GM19324 (cell line): ENCODE data around the gene ARRB1.
"Not testable (repeated sequence)": the region's sequence is repeated elsewhere in the genome, so short reads cannot be mapped to it uniquely, and the experiment has no call there.

ENCODE experiments used
- ATAC-seq: cut with Tn5 transposase; IDR thresholded peaks from one replicate; pipeline ENCODE4 v1.9.1; 2021; ENCODE audit warnings: mild to moderate bottlenecking, moderate library complexity; ENCODE audit not compliant: unreplicated experiment, low FRiP score

Gene ARRB1

GRCh38 chr11:75344761-75345454 is 6.6 kb downstream of the ARRB1 start:
- no peak for ATAC-seq

GRCh38 chr11:75344186-75344585 is 7.3 kb downstream of the ARRB1 start:
- no peak for ATAC-seq

- ATAC-seq, result no peak
Measured at GRCh38 chr11:75342966-75343870, 8.2 kb downstream of the ARRB1 start.

GRCh38 chr11:75342231-75342918 is 9.1 kb downstream of the ARRB1 start:
- ATAC-seq, result no peak

GRCh38 chr11:75341612-75342011 is 9.8 kb downstream of the ARRB1 start:
- no peak for ATAC-seq

- no peak for ATAC-seq
Measured at GRCh38 chr11:75339685-75340409, 11.6 kb downstream of the ARRB1 start.

- ATAC-seq, result no peak
Measured at GRCh38 chr11:75338516-75339208, 12.8 kb downstream of the ARRB1 start.

GRCh38 chr11:75337195-75337654 is 14.2 kb downstream of the ARRB1 start:
- ATAC-seq, result no peak

GRCh38 chr11:75334976-75335375 is 16.5 kb downstream of the ARRB1 start:
- no peak for ATAC-seq

GRCh38 chr11:75334402-75334891 is 17.0 kb downstream of the ARRB1 start:
- no peak for ATAC-seq

- no peak for ATAC-seq
Measured at GRCh38 chr11:75333807-75334140, 17.7 kb downstream of the ARRB1 start.

GRCh38 chr11:75333022-75333806 is 18.2 kb downstream of the ARRB1 start:
- no peak for ATAC-seq

GRCh38 chr11:75331761-75332160 is 19.7 kb downstream of the ARRB1 start:
- not testable (repeated sequence) for ATAC-seq

GRCh38 chr11:75331304-75331703 is 20.2 kb downstream of the ARRB1 start:
- not testable (repeated sequence) for ATAC-seq

GRCh38 chr11:75330886-75331285 is 20.6 kb downstream of the ARRB1 start:
- ATAC-seq, result not testable (repeated sequence)

GRCh38 chr11:75330291-75330690 is 21.2 kb downstream of the ARRB1 start:
- ATAC-seq, result no peak

- no peak for ATAC-seq
Measured at GRCh38 chr11:75328426-75329277, 22.8 kb downstream of the ARRB1 start.

GRCh38 chr11:75326439-75326810 is 25.0 kb downstream of the ARRB1 start:
- no peak for ATAC-seq
